Heart right ventricle (tissue), 16 donors: Measurements from ENCODE around the gene GOLGA6A. TPM values are rescaled to one million over a fixed set of nuclear protein-coding genes. Genes with fewer than 3 reads are reported as not detected.

ENCODE experiments used
- ATAC-seq, 8 donors: fragments of 200-7000 bp; cut with Tn5 transposase; one replicate each; pipeline ENCODE4 v1.9.1; 2020; ENCODE audit warnings: mild to moderate bottlenecking in 8 of 8, moderate library complexity in 8 of 8, moderate number of reproducible peaks in 1 of 8
- DNase-seq, 2 donors: peaks; one replicate each; pipeline ENCODE4 v3.0.0-alpha.2; 2020
- H3K27ac ChIP-seq, 10 donors: fragments of 200-600 bp; sonication (generic) in 2 of 10; one replicate each; pipeline versions ENCODE4 v1.5.0 to v1.8.0; 2020 to 2022; ENCODE audit warnings: mild to moderate bottlenecking in 3 of 10
- H3K27me3 ChIP-seq, 7 donors: fragments of 200-600 bp; one replicate each; pipeline ENCODE4 v1.8.0; 2021 to 2022; ENCODE audit warnings: mild to moderate bottlenecking in 2 of 7
- H3K36me3 ChIP-seq, 9 donors: fragments of 200-600 bp; sonication (generic) in 1 of 9; one replicate each; pipeline versions ENCODE4 v1.5.0 to v1.8.0; 2020 to 2022; ENCODE audit warnings: mild to moderate bottlenecking in 2 of 9
- H3K4me1 ChIP-seq, 9 donors: fragments of 200-600 bp; sonication (generic) in 1 of 9; one replicate each; pipeline versions ENCODE4 v1.5.0 to v1.8.0; 2020 to 2022; ENCODE audit warnings: mild to moderate bottlenecking in 4 of 9
- H3K4me3 ChIP-seq, 10 donors: fragments of 200-600 bp; sonication (generic) in 2 of 10; one replicate each; pipeline versions ENCODE4 v1.5.0 to v1.8.0; 2020 to 2022; ENCODE audit warnings: mild to moderate bottlenecking in 7 of 10, moderate library complexity in 2 of 10
- H3K9me3 ChIP-seq, 11 donors: fragments of 200-600 bp in 10 of 11; sonication (generic) in 2 of 11; one replicate each; pipeline versions ENCODE4 v1.5.0 to v1.8.0; 2013 to 2022; ENCODE audit warnings: mild to moderate bottlenecking in 2 of 11, control low read depth in 1 of 11, moderate library complexity in 1 of 11
- WGBS, 2 donors: extraction: QIAGEN DNeasy Blood & Tissue Kit; methylation state at CpG; one replicate each; pipeline ENCODE4 v1.1.7; 2013; ENCODE audit warnings: inconsistent platforms in 1 of 2; 5-methylcytosine and 5-hydroxymethylcytosine counted together
- intact Hi-C, 10 donors: fragments of 100-400 bp; cut with DNase I; formaldehyde crosslinking; loops; one replicate each; pipeline versions ENCODE4 v1.11.1 to v1.14.2; 2022
- polyA plus RNA-seq, 2 donors: library from polyadenylated mRNA; stranded (reverse); fragments of 200-250 nt; gene quantifications; one replicate each; pipeline ENCODE4 v1.2.3, GENCODE V29; 2013
- total RNA-seq, 10 donors: library from RNA; stranded (reverse); fragmentation: NEBNext Ultra II Directional in 3 of 10; extraction: Animal tissue kit (Norgen Biotek cat#: 25700) in 3 of 10; gene quantifications; one replicate each; pipeline versions ENCODE4 v1.2.1 to v1.2.4, GENCODE V29; 2021 to 2023
- TF ChIP-seq, protein P1 (sequence below), 9 donors: fragments of 200-600 bp; sonication (generic) in 2 of 9; IDR thresholded peaks; one replicate each; pipeline versions ENCODE4 v1.5.0 to v1.8.0; 2021 to 2022; ENCODE audit warnings: antibody characterized with exemption in 9 of 9, mild to moderate bottlenecking in 5 of 9, moderate library complexity in 1 of 9
- donor health status: Arrhythmogenic right ventricular cardiomyopathy.
- donor health status: ischemic (EF 13 %, LVEDD 7.1; RV severe dilation, severe dysfunction).
- donor health status: healthy with polysubstance abuse.
- donor health status: DM: no; HTN: yes; CAD: no.
- donor health status: DM: no; HTN: no; CAD: no.
- donor health status: ischemic (EF 25% LVEDD 6.9; RV normal size, moderate dysfunction).
- donor health status: ischemic (EF 25% LVEDD 5.7; RV mildly dilated, moderate dysfunction).
- donor health status: healthy.
- donor health status: DM: yes; HTN: yes; CAD: no.
- donor health status: Ischemic cardiomyopathy.
- donor health status: ischemic (EF 35%, LVEDD 5.7; RV mildly dilated, moderate dysfunction).
- donor health status: nonischemic (EF 11% LVEDD 7.7; RV severe dilation, severe dysfunction).
- donor health status: DM: yes; HTN: yes; CAD: no.
- donor health status: PGD.
- donor health status: ischemic (EF 29% LVEDD 5.4; RV normal size, mild dysfunction).
- donor health status: nonischemic (EF 23%, LVEDD 6.1; RV moderate dilation, normal function).

Gene GOLGA6A
- total and polyA plus RNA-seq, 12 donors, result not detected

DNA sequence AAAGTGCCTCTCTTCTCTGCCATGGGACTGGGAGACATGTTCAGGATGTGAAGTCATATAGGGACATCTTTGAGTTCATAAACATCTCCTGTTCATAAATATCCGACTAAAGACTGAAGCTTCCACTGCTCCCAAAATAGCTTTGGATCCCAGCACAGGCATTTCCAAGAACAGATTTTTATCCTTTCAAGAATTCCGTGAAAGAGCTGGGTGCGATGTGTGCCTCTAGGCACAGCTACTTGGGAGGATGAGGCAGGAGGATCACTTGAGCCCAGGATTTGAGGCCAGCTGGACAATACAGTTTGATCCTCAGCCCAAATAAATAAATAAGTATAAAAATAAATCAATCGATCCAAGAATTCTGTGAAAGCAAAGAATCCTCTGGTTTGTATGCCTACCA, 41.3 kb upstream of the GOLGA6A start:
- Histone ChIP-seq H3K4me3 (no peak overlapping the region), H3K27ac (no peak overlapping the region), H3K27me3 (peaks cover 0 to 76% (median 50%) of the 10 kb centered on the region in 7 donors), H3K4me1 (peaks cover 0 to 17% (median 13%) of the 10 kb centered on the region in 9 donors), H3K9me3 (no peaks in the 10 kb centered on the region), H3K36me3 (no peaks in the 10 kb centered on the region)
- ATAC-seq, result no peak
- no peak for DNase-seq
- intact Hi-C loops, result loop anchor here in 2 of 10 donors (2.0 to 10.0 kb wide), 3 partner anchors 121 to 199 kb away; no protein-coding TSS in a partner anchor
- WGBS, 2 donors, result 58 to 59% methylated on average over 4 of the region's 4 CpGs
- TF ChIP-seq, protein P1, sequence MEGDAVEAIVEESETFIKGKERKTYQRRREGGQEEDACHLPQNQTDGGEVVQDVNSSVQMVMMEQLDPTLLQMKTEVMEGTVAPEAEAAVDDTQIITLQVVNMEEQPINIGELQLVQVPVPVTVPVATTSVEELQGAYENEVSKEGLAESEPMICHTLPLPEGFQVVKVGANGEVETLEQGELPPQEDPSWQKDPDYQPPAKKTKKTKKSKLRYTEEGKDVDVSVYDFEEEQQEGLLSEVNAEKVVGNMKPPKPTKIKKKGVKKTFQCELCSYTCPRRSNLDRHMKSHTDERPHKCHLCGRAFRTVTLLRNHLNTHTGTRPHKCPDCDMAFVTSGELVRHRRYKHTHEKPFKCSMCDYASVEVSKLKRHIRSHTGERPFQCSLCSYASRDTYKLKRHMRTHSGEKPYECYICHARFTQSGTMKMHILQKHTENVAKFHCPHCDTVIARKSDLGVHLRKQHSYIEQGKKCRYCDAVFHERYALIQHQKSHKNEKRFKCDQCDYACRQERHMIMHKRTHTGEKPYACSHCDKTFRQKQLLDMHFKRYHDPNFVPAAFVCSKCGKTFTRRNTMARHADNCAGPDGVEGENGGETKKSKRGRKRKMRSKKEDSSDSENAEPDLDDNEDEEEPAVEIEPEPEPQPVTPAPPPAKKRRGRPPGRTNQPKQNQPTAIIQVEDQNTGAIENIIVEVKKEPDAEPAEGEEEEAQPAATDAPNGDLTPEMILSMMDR (IDR thresholded peaks at IDR 0.05), result no peak

- no peak for ATAC-seq
- Histone ChIP-seq H3K36me3 (no peaks in the 10 kb centered on the region), H3K4me1 (peaks cover 0 to 11% (median 7%) of the 10 kb centered on the region in 9 donors), H3K9me3 (no peaks in the 10 kb centered on the region), H3K4me3 (no peak overlapping the region), H3K27me3 (peaks cover 0 to 72% (median 44%) of the 10 kb centered on the region in 7 donors), H3K27ac (no peak overlapping the region)
- TF ChIP-seq, protein P1 (IDR thresholded peaks at IDR 0.05), result no peak
- 51 to 57% methylated on average over 4 of the region's 4 CpGs for WGBS, 2 donors
- intact Hi-C loops, result loop anchor here in 2 of 10 donors (10.0 kb wide), 2 partner anchors 122 to 148 kb away; no protein-coding TSS in a partner anchor
- no peak for DNase-seq
Measured at GRCh38 chr15:74123131-74123429, 40.7 kb upstream of the GOLGA6A start.

- ATAC-seq (no peak), DNase-seq (no peak)
- Histone ChIP-seq H3K36me3 (no peaks in the 10 kb centered on the region), H3K9me3 (no peaks in the 10 kb centered on the region), H3K27me3 (peaks cover 0 to 69% (median 40%) of the 10 kb centered on the region in 7 donors), H3K4me3 (no peak overlapping the region), H3K27ac (no peak overlapping the region), H3K4me1 (peaks cover 0 to 6% (median 4%) of the 10 kb centered on the region in 9 donors)
- WGBS, 2 donors, result 61 to 64% methylated on average over 5 of the region's 5 CpGs
- intact Hi-C loops, result loop anchor here in 2 of 10 donors (10.0 kb wide), 2 partner anchors 122 to 148 kb away; no protein-coding TSS in a partner anchor
- TF ChIP-seq, protein P1 (IDR thresholded peaks at IDR 0.05), result no peak
Measured at GRCh38 chr15:74122403-74123130, 40.2 kb upstream of the GOLGA6A start.

DNA sequence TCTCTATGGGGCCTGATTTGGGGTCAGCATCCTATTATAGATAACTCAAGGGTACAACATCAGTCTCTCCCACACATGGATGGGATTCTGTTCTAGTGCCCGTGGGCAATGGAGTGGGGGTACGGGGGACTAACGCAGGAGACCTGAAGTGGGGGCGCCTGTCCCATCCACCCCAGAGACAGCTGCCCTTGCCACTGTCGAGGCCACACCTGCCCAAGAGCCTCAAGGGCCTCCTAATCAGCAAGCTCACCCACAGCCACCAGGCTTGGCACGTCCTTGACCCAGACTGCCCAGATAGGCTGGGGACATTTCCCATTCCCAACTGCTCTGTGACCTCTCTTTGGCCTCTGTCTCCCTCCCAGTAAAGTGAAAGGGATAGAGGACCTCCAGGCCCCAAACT, 39.5 kb upstream of the GOLGA6A start:
- TF ChIP-seq, protein P1 (IDR thresholded peaks at IDR 0.05), result no peak
- H3K27me3 ChIP-seq, result peaks cover 0 to 69% (median 40%) of the 10 kb centered on the region in 7 donors
- WGBS, 2 donors, result 82 to 87% methylated on average over 6 of the region's 6 CpGs
- no peaks in the 10 kb centered on the region for H3K4me1 ChIP-seq
- intact Hi-C loops, result loop anchor here in 2 of 10 donors (10.0 kb wide), 2 partner anchors 123 to 147 kb away; no protein-coding TSS in a partner anchor
- H3K4me3 ChIP-seq, result no peak overlapping the region
- no peaks in the 10 kb centered on the region for H3K36me3 ChIP-seq
- no peak for DNase-seq
- H3K9me3 ChIP-seq, result no peaks in the 10 kb centered on the region
- no peak for ATAC-seq
- no peak overlapping the region for H3K27ac ChIP-seq
